HepG2 (cell line): ENCODE results near the gene ARL3. TPM values are rescaled to one million over a fixed set of nuclear protein-coding genes. Genes with fewer than 3 reads are reported as not detected.

ENCODE experiments used
- ATAC-seq: fragments of 200-7000 bp; cut with Tn5 transposase; 3 replicates; pipeline ENCODE4 v1.9.1; 2020; ENCODE audit warnings: mild to moderate bottlenecking, moderate library complexity
- BruUV-seq: library from RNA; stranded (reverse); fragments of 400-500 nt; replicated peaks from 2 replicates; lab custom pipeline; 2021; lab: Mats Ljungman, UMichigan
- CTCF ChIA-PET: fragments of 300-600 bp; formaldehyde crosslinking; extraction: SDS; loops from one replicate; lab custom pipeline; 2021; ENCODE audit warnings: low total read pairs, inconsistent platforms, low intra/inter-chr PET ratio; lab: Yijun Ruan, JAX
- POLR2A ChIA-PET: fragments of 350-600 bp; sonication (Branson Sonifier 250); formaldehyde crosslinking; loops from one replicate; lab custom pipeline; 2020; ENCODE audit warnings: antibody characterized with exemption, inconsistent platforms; lab: Yijun Ruan, JAX
- DNase-seq: peaks from one replicate; pipeline ENCODE4 v3.0.0-alpha.2; 2015; ENCODE audit warnings: low spot score
- FAIRE-seq: peaks from 3 replicates; lab custom pipeline; 2011; peaks lifted over from hg19 to GRCh38; lab: Jason Lieb, UNC
- H2AFZ ChIP-seq: one replicate; pipeline ENCODE4 v1.6.1; 2011; ENCODE audit warnings: low read length, inconsistent platforms
- H3K27ac ChIP-seq: fragments of 300-600 bp; 3 replicates; pipeline ENCODE4 v1.8.0; 2011; ENCODE audit warnings: mixed run types, mild to moderate bottlenecking, mixed read lengths, low read length, inconsistent platforms; ENCODE audit not compliant: insufficient read depth; ENCODE audit errors: extremely low read length
- H3K27me3 ChIP-seq, 2 experiments: fragments of 200-600 bp in 1 of 2; 2 replicates in 1 of 2; 3 replicates in 1 of 2; pipeline versions ENCODE4 v1.6.0 to v1.8.0; 2011; ENCODE audit warnings: low read length in 2 of 2, mild to moderate bottlenecking in 2 of 2, moderate library complexity in 2 of 2, inconsistent platforms in 1 of 2; ENCODE audit not compliant: insufficient read depth in 2 of 2, control insufficient read depth in 1 of 2
- H3K36me3 ChIP-seq, 2 experiments: fragments of 200-600 bp in 1 of 2; replicated peaks in 1 of 2; 2 replicates in 1 of 2; 3 replicates in 1 of 2; pipeline versions ENCODE4 v1.5.1 to v1.8.0; 2011; ENCODE audit warnings: low read length in 2 of 2, inconsistent platforms in 1 of 2; ENCODE audit not compliant: insufficient read depth in 2 of 2, control insufficient read depth in 1 of 2
- H3K4me1 ChIP-seq: 2 replicates; pipeline ENCODE4 v1.5.1; 2012; ENCODE audit warnings: low read length, inconsistent platforms; ENCODE audit not compliant: insufficient read depth
- H3K4me2 ChIP-seq: 2 replicates; pipeline ENCODE4 v1.6.0; 2011; ENCODE audit warnings: low read depth, low read length, inconsistent platforms
- H3K4me3 ChIP-seq, 3 experiments: fragments of 200-600 bp in 1 of 3; sonication (generic), shearing (Covaris generic) in 1 of 3; replicated peaks in 1 of 3; 2 replicates each; pipeline ENCODE4 v1.5.1; 2011 to 2016; ENCODE audit warnings: low read length in 3 of 3, inconsistent platforms in 2 of 3, low read depth in 2 of 3, mild to moderate bottlenecking in 2 of 3, control low read depth in 1 of 3, mixed read lengths in 1 of 3; ENCODE audit not compliant: insufficient read depth in 1 of 3
- H3K79me2 ChIP-seq: one replicate; pipeline ENCODE4 v1.6.1; 2011; ENCODE audit warnings: low read length, inconsistent platforms; ENCODE audit not compliant: insufficient read depth
- H3K9ac ChIP-seq: 2 replicates; pipeline ENCODE4 v1.6.0; 2011; ENCODE audit warnings: mild to moderate bottlenecking, low read depth, low read length, inconsistent platforms; ENCODE audit not compliant: insufficient read depth
- H3K9me3 ChIP-seq: 2 replicates; pipeline ENCODE4 v1.5.1; 2012; ENCODE audit warnings: mild to moderate bottlenecking, low read length
- H4K20me1 ChIP-seq: 2 replicates; pipeline ENCODE4 v1.6.0; 2011; ENCODE audit warnings: inconsistent platforms, mild to moderate bottlenecking, low read length, moderate library complexity; ENCODE audit not compliant: insufficient read depth
- CBFB ChIP-seq: sonication (generic); formaldehyde crosslinking; IDR thresholded peaks from 2 replicates; pipeline ENCODE4 v1.4.0; 2020; ENCODE audit warnings: missing genetic modification reagents
- CHD2 ChIP-seq: IDR thresholded peaks from 2 replicates; pipeline ENCODE4 v1.6.1; 2011; ENCODE audit warnings: low read depth, low read length, improper control_type of control experiment
- ETV5 ChIP-seq: IDR thresholded peaks from 2 replicates; pipeline ENCODE4 v1.6.1; 2018; ENCODE audit warnings: missing biosample characterization, missing genetic modification reagents, inconsistent platforms, borderline replicate concordance
- HMGXB4 ChIP-seq, 2 experiments: sonication (generic) in 1 of 2; formaldehyde crosslinking in 1 of 2; IDR thresholded peaks; 2 replicates each; pipeline versions ENCODE4 v1.4.0 to v1.6.1; 2018 to 2020; ENCODE audit warnings: missing genetic modification reagents in 2 of 2, borderline replicate concordance in 1 of 2, low read depth in 1 of 2, mild to moderate bottlenecking in 1 of 2, missing biosample characterization in 1 of 2
- HOXD1 ChIP-seq: sonication (generic); formaldehyde crosslinking; IDR thresholded peaks from 2 replicates; pipeline ENCODE4 v1.5.0; 2020; ENCODE audit warnings: missing genetic modification reagents
- KDM5A ChIP-seq: fragments of 200-600 bp; sonication (generic); IDR thresholded peaks from 2 replicates; pipeline ENCODE4 v1.7.0; 2018; ENCODE audit warnings: antibody characterized with exemption, mild to moderate bottlenecking, low read length, borderline replicate concordance
- KLF12 ChIP-seq: sonication (generic); formaldehyde crosslinking; IDR thresholded peaks from 2 replicates; pipeline ENCODE4 v1.4.0; 2020; ENCODE audit warnings: missing genetic modification reagents, borderline replicate concordance
- PHF20 ChIP-seq: sonication (generic); formaldehyde crosslinking; IDR thresholded peaks from 2 replicates; pipeline ENCODE4 v1.5.0; 2020; ENCODE audit warnings: mild to moderate bottlenecking, missing genetic modification reagents
- SMAD1 ChIP-seq: sonication (generic); formaldehyde crosslinking; IDR thresholded peaks from 2 replicates; pipeline ENCODE4 v1.4.0; 2020; ENCODE audit warnings: missing genetic modification reagents, low read depth, mild to moderate bottlenecking, borderline replicate concordance
- SNAPC5 ChIP-seq: sonication (generic); formaldehyde crosslinking; IDR thresholded peaks from 2 replicates; pipeline ENCODE4 v1.8.1; 2023; ENCODE audit warnings: mild to moderate bottlenecking, missing genetic modification reagents, borderline replicate concordance
- TIGD3 ChIP-seq: sonication (generic); formaldehyde crosslinking; IDR thresholded peaks from 2 replicates; pipeline ENCODE4 v1.5.1; 2020; ENCODE audit warnings: mild to moderate bottlenecking, missing genetic modification reagents, borderline replicate concordance
- TMF1 ChIP-seq: sonication (generic); formaldehyde crosslinking; IDR thresholded peaks from 2 replicates; pipeline ENCODE4 v1.8.1; 2022; ENCODE audit warnings: low read depth, missing genetic modification reagents
- TOPORS ChIP-seq: sonication (generic); formaldehyde crosslinking; IDR thresholded peaks from 2 replicates; pipeline ENCODE4 v1.8.0; 2023; ENCODE audit warnings: mild to moderate bottlenecking, missing genetic modification reagents
- ZNF234 ChIP-seq: sonication (generic); formaldehyde crosslinking; conservative IDR thresholded peaks from 2 replicates; pipeline ENCODE4 v1.5.1; 2020; ENCODE audit warnings: mild to moderate bottlenecking, missing genetic modification reagents
- ZNF383 ChIP-seq: sonication (generic); formaldehyde crosslinking; IDR thresholded peaks from 2 replicates; pipeline ENCODE4 v1.4.0; 2020; ENCODE audit warnings: missing genetic modification reagents, mild to moderate bottlenecking, borderline replicate concordance
- ZNF431 ChIP-seq: sonication (generic); formaldehyde crosslinking; IDR thresholded peaks from 2 replicates; pipeline ENCODE4 v1.9.0; 2022; ENCODE audit warnings: missing genetic modification reagents, low read depth, mild to moderate bottlenecking, borderline replicate concordance
- WGBS: methylation state at CpG from one replicate; pipeline ENCODE4 v1.1.6; 2017; ENCODE audit warnings: low lambda C conversion rate; 5-methylcytosine and 5-hydroxymethylcytosine counted together
- in situ Hi-C: cut with HindIII; loops from 2 replicates; pipeline ENCODE4 v1.10.0; 2017; ENCODE audit warnings: low pct_unique_long_range_greater_than_20kb; ENCODE audit not compliant: extremely low pct_ligation_motif_present
- intact Hi-C: fragments of 100-400 bp; cut with micrococcal nuclease; formaldehyde crosslinking; loops from one replicate; pipeline ENCODE4 v1.10.0; 2022; ENCODE audit not compliant: unreplicated experiment
- polyA plus RNA-seq, 8 experiments: library from polyadenylated mRNA; depleted of rRNA in 3 of 8; stranded (reverse) in 7 of 8; unstranded in 1 of 8; fragments of >200 nt; fragmentation: Illumina TruSeq in 4 of 8; extraction: Trizol in 4 of 8; gene quantifications; 2 replicates each; pipeline versions ENCODE4 v1.2.1 to v1.2.3, GENCODE V29; 2011 to 2016; ENCODE audit warnings: low read depth in 4 of 8, missing spikeins in 1 of 8, mixed read lengths in 1 of 8; ENCODE audit not compliant: insufficient read depth in 1 of 8
- total RNA-seq, 5 experiments: library from RNA; depleted of rRNA; stranded (reverse); fragments of >200 nt; fragmentation: Illumina TruSeq; extraction: Trizol; gene quantifications; 2 replicates each; pipeline ENCODE4 v1.2.3, GENCODE V29; 2016; ENCODE audit warnings: low read depth in 1 of 5

ARL3 gene
- total and polyA plus RNA-seq, 2 of the 13 experiments (the other 11 are each of a cell fraction or from before 2014, with no cell fraction given), result 5.2 to 6.6 TPM

- TF ChIP-seq TIGD3, result no peak
- TF ChIP-seq HMGXB4 (CRISPR knock-in tag; IDR thresholded peaks at IDR 0.05; ENCODE audit: borderline replicate concordance in 1 of 2, low read depth in 1 of 2), result peak in 1 of 2 experiments; percentile 43; a peak in 1 of 4 replicates
- TF ChIP-seq SNAPC5 (CRISPR knock-in tag), result no peak
- no peak for TF ChIP-seq KDM5A
- TF ChIP-seq CHD2, result no peak
These were observed 48.2 kb downstream of the ARL3 start (continued) for GRCh38 chr10:102665904-102666509.

GRCh38 chr10:102661658-102662028, 52.6 kb downstream of the ARL3 start:
- H3K27me3 ChIP-seq, result no peaks in the 10 kb centered on the region
- ATAC-seq (peak; percentile 28), DNase-seq (no peak), FAIRE-seq (no peak)
- H3K4me2 ChIP-seq, result peak overlapping the region; percentile 76
- H2AFZ ChIP-seq, result no peak overlapping the region
- no peaks in the 10 kb centered on the region for H3K9me3 ChIP-seq
- H3K79me2 ChIP-seq, result no peaks in the 10 kb centered on the region
- TF ChIP-seq KLF12 (no peak), ZNF234 (CRISPR knock-in tag) (no peak), TMF1 (CRISPR knock-in tag) (no peak), PHF20 (CRISPR knock-in tag) (no peak), SMAD1 (CRISPR knock-in tag) (no peak), ZNF383 (CRISPR knock-in tag) (0 out of 2 replicates have a peak, but pooled peaks have one; percentile 41), HOXD1 (CRISPR knock-in tag) (no peak), ZNF431 (CRISPR knock-in tag) (0 out of 2 replicates have a peak, but pooled peaks have one; percentile 14), CBFB (CRISPR knock-in tag) (no peak), ETV5 (no peak), TOPORS (CRISPR knock-in tag) (0 out of 2 replicates have a peak, but pooled peaks have one; percentile 1)
- H3K9ac ChIP-seq, result no peak overlapping the region
- POLR2A ChIA-PET, result interaction anchor here (0.9 to 4.6 kb wide), 13 partner anchors 8 to 211 kb away, joined by 3 to 86 read pairs (median 8); partner anchors contain the start of genes ACTR1A, ARL3, C10orf95 and SFXN2
- intact Hi-C loops, result no loop called here
- 5% methylated on average over 5 of the region's 6 CpGs for WGBS
- peaks cover 82% of the 10 kb centered on the region for H3K4me1 ChIP-seq
- in situ Hi-C loops, result no loop called here
- H3K27ac ChIP-seq, result no peak overlapping the region
- H3K36me3 ChIP-seq, result peaks cover 5 to 7% of the 10 kb centered on the region in 2 experiments; a peak in 4 of 5 replicates
- H3K4me3 ChIP-seq, result peak overlapping the region in 2 of 3 experiments; percentile 45 to 63; a peak in 3 of 6 replicates
- H4K20me1 ChIP-seq, result peaks cover 3% of the 10 kb centered on the region; the same call in 1 of the 2 replicates
- BruUV-seq, result no TSS peak
- CTCF ChIA-PET, result no interaction called here
